Measurements from ENCODE around the gene KRTAP20-3. TPM values are rescaled to one million over a fixed set of nuclear protein-coding genes. Genes with fewer than 3 reads are reported as not detected.

KRTAP20-3 gene
- total RNA-seq, 5 donors from 2014 or later (not counting 1 experiment from before 2014, with no cell fraction given) = not detected

Other genes starting within 250 kb of the KRTAP20-3 start
- gene KRTAP13-1, start 246.8 kb upstream of the KRTAP20-3 start, total RNA-seq = not detected
- not detected for gene KRTAP13-3, start 216.9 kb upstream of the KRTAP20-3 start, total RNA-seq
- gene KRTAP13-4, start 212.6 kb upstream of the KRTAP20-3 start, total RNA-seq = not detected
- not detected for gene KRTAP15-1, start 202.6 kb upstream of the KRTAP20-3 start, total RNA-seq
- not detected for gene KRTAP19-1, start 162.5 kb upstream of the KRTAP20-3 start, total RNA-seq
- not detected for gene KRTAP19-2, start 155.4 kb upstream of the KRTAP20-3 start, total RNA-seq
- not detected for gene KRTAP19-3, start 150.9 kb upstream of the KRTAP20-3 start, total RNA-seq
- gene KRTAP19-4, start 145.7 kb upstream of the KRTAP20-3 start, total RNA-seq = not detected
- not detected for gene KRTAP19-5, start 140.7 kb upstream of the KRTAP20-3 start, total RNA-seq
- not detected for gene KRTAP19-6, start 101.0 kb upstream of the KRTAP20-3 start, total RNA-seq
- not detected for gene KRTAP19-7, start 81.5 kb upstream of the KRTAP20-3 start, total RNA-seq
- not detected for gene KRTAP22-2, start 52.5 kb upstream of the KRTAP20-3 start, total RNA-seq
- not detected for gene KRTAP6-3, start 50.4 kb upstream of the KRTAP20-3 start, total RNA-seq
- gene KRTAP6-2, start 44.0 kb upstream of the KRTAP20-3 start, total RNA-seq = not detected
- not detected for gene KRTAP22-1, start 41.8 kb upstream of the KRTAP20-3 start, total RNA-seq
- gene KRTAP6-1, start 28.9 kb upstream of the KRTAP20-3 start, total RNA-seq = not detected
- not detected for gene KRTAP20-1, start 26.4 kb upstream of the KRTAP20-3 start, total RNA-seq
- gene KRTAP20-4, start 22.2 kb upstream of the KRTAP20-3 start, total RNA-seq = not detected
- gene KRTAP20-2, start 7.7 kb upstream of the KRTAP20-3 start, total RNA-seq = not detected
- gene KRTAP21-3, start 75.9 kb downstream of the KRTAP20-3 start, total RNA-seq = not detected
- gene KRTAP21-2, start 104.4 kb downstream of the KRTAP20-3 start, total RNA-seq = not detected
- gene KRTAP21-1, start 112.6 kb downstream of the KRTAP20-3 start, total RNA-seq = not detected
- not detected for gene KRTAP8-1, start 170.4 kb downstream of the KRTAP20-3 start, total RNA-seq
- not detected for gene KRTAP7-1, start 186.9 kb downstream of the KRTAP20-3 start, total RNA-seq
- gene KRTAP11-1, start 238.7 kb downstream of the KRTAP20-3 start, total RNA-seq = not detected